GM18520 (cell line): ENCODE results near the gene PIGM.

ENCODE experiments used
- ATAC-seq: cut with Tn5 transposase; IDR thresholded peaks from one replicate; pipeline ENCODE4 v1.9.1; 2021; ENCODE audit not compliant: unreplicated experiment

Gene PIGM

DNA sequence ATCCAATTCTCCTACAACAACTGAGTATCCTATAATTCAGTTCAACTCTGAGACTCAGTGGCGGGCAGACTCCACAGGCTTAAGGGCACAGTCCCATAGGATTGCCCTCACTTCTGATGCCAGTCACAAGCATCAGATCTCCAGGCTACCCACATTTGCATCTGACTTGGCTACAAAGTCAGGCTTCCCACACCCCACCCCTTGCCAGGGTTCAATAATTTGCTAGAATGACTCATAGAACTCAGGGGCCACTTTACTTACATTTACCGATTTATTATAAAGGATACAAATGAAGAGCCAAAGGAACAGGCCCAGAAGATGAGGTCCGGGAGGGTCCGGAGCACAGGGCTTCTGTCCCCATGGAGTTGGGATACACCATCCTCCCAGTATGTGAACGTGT is 41.8 kb downstream of the PIGM start:
- ATAC-seq, result no peak

DNA sequence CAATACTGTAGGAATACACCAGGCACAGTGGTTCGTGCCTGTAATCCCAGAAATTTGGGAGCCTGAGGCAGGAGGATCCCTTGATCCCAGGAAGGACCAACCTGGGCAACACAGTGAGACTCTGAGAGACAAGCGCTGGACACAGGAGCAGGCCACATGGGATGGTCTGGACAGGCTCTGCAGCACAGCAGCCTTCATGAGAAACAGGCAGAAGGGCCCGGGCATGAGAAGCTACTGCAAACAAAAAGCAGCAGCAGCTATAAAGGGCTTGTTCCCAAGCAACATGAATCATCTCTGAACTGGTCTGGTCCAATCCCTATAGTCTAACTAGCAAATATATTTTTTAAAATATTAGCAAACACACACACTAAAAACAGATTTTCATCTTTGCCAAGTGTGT is 42.2 kb downstream of the PIGM start:
- ATAC-seq, result no peak

DNA sequence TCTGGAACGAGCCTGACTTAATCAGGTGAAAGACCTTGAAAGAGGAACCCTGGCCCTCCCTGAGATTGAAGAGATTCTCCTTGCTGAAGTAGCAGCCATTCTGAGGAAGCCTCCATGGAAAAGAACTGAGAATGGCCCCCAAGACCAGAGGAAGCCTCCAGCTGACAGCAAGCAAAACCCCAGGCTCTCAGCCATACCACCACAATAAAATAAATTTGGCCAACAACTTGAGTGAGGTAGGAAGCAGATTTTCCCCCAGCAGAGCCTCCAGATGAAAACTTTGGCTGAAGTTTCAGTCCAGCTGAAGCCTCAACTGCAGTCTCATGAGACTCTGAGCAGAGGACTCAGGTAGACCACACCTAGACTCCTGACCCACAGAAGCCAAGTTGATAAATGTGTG is 43.8 kb downstream of the PIGM start:
- ATAC-seq, result no peak

DNA sequence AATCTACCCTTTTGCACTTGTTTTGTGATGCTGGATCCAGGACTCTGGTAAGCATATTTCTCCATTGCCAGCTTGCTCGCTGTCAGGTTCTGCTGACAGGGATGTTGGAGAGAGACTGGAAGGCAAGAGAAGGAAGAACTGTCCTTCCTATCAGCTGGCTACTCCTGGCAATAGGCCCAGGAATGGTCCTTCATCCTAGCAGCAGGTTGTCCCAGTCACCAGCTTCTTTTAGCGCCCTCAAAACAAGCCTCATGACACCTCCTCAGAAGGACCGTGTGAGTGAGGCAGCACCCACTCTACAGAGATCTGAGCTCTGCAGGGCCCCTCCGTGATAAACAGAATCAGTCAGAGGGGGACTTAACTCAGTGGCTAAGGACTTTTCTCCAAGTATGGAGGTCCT is 44.6 kb downstream of the PIGM start:
- ATAC-seq, result no peak

DNA sequence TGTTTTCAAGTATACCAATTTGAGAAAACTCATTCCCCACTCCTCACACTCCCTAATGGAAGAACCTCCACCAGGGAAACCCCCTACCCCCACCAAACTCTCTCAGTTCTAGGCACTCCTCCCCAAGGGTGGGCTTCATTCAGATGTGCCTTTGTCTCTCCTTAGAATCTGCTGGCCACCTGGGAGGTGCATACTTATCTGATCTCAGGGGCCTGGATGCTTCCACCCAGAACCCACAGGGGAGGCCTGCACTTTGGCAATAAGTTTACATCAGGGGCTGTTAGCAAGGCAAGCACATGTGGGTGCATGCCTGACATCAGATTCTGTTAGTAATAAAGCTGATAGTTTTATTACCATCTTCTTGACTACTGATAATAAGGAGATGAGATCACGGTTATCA is 45.3 kb downstream of the PIGM start:
- ATAC-seq, result no peak

DNA sequence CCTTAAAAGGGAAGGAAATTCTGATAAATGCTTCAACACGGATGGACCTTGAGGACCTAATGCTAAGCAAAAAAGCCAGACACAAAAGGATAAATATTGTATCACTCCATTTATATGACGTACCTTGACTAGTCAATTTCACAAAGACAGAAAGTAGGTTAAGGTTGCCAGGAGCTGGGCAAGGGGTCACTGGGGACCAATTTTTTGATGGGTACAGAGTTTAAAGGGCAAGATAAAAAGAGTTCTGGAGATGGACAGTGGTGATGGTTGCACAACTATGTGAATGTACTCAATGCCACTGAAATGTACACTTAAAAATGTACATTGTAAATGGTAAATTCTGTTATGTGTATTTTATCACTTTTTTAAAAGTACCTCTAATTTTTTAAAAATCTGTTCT is 45.7 kb downstream of the PIGM start:
- no peak for ATAC-seq

DNA sequence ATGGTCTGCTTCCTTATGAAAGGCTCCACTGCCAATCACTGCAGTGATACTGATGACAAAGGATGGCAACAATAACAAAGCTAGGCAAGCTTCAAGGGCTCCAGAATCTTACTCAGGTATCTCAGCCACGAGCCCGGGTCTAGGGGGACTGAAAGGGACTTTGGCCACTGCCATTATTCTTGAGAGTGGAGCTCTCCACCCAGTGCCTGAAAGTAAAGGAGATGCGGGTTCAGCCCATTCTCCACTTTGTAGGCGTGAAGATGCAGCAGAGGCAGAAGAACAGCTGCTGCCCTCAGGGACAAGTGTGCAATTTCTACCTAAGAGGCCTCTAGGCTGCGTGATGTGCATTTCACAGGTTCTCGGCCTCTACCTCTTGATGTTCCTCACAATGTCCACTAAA is 46.3 kb downstream of the PIGM start:
- ATAC-seq, result no peak

DNA sequence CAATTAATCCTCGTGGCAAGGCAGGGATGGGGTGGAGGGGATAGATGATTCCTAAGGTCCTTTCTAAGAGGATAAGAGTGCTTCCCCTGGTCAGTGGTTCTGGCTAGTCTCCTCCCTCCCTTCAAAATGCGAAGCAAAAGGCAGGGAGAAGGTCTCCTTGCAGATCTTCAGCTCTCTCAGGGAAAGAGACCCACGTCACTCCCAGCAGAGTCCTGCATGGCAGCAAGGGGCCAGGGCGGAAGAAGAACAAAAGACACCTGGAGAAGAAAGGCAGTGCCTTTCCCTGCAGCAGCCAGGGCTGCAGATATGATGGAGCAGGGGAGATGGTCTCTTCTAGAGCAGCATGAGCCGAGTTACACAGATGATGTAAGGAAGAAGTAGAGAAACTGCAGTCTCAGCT is 48.1 kb downstream of the PIGM start:
- ATAC-seq, result no peak

DNA sequence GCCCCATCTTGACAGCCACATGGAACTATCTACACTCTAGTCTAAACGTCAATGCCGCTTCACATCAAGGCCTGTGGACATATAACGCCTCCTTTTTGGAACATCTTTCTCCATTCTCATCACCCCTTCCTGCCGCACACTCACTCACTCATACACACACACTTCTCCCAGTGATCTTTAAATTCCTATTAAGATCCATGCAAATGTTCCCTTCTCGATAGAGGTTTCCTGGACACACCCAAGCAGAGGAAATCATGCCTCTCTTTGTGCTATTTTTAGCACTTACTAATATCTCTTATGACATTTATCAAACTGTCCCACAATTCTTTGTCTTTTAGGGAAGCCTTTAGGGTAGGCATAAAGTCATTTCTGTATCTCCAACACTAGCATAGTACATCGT is 49.5 kb downstream of the PIGM start:
- no peak for ATAC-seq

DNA sequence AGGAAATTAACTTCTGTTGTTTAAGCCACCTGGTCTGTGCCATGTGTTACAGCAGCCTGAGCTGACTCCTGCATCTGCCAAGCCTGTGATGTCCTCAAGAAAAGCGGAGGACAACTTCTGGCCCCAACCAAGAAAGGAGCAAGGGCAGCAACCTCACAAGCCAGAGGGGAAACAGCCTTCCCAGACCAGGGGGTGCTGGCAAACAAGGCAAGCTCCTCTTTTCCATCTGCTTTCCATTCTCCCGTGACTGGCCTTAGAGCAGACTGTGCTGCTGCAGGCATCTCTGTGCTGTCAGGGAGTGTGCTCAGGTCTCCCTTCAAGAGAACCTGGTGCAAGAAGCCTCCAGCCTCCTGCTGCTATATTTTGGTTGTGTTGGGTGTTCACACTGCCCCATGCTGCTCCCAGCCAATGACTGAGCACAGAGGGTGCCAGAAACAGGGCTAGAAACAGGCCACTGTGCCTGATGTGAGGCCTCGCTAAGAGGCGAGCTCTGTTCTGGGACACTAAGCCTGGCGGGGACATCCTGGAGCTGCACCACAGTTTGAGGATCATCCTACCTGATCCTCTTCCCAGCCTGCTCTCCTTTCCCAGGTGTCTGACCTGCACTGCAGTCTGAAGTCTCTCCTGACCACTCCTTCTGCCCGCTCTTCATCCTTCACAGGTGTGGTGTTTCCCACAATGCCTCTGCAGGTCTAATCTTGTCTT is 50.3 kb downstream of the PIGM start:
- ATAC-seq, result no peak

DNA sequence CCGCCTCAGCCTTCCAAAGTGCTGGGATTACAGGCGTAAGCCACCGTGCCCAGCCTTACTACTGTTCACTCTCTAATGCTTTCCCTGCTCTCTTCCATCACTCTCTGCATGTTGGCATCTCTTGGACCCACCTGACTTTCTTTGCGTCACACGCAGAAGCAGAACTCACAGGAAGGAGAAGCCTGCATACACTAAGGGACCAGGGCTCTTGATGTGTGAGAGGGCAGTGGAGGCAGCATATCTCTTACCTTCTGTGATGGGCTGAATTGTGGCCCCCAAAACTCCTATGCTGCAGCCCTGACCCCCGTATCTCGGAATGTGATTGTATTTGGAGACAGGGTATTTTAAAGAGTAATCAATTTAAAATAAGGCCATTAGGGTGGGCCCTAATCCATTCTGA is 51.0 kb downstream of the PIGM start:
- ATAC-seq, result no peak

DNA sequence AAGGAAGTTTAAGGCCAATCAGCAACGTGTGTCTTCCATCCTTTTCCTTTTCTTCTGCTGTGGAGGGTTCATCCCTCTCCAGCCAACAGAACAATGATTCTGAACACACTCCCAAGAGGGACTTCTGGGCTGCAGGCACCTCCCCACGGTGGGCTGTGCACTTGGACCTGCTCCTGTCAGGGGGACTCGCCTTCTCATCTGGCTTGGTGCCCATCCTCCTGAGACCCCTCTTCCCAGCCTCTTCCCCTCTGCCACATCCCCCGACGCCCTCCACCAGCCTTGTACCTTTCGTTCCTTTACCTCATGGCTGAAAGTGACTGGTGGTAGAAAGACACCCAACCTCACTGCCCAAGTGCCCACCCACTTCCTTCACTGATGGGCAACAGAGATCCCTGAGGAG is 51.7 kb downstream of the PIGM start:
- no peak for ATAC-seq

DNA sequence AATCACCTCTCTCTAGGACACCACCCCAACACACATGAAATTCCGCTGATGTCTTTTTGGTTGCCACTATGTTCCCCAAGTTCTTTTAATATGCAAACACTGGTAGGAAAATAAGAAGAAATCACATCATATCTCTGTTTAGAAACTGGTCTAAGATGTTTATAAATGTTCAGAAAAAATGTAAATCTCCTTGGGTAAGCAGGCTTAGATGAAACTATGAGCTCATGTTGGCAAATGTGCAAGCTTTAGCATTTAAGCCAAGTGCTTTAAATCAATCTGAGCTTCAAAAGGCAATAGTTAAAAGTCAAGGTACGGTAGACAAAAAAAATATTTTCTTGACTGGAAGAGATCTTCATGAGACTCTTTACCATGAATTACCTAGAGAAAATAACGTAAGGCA is 52.5 kb downstream of the PIGM start:
- ATAC-seq, result no peak

DNA sequence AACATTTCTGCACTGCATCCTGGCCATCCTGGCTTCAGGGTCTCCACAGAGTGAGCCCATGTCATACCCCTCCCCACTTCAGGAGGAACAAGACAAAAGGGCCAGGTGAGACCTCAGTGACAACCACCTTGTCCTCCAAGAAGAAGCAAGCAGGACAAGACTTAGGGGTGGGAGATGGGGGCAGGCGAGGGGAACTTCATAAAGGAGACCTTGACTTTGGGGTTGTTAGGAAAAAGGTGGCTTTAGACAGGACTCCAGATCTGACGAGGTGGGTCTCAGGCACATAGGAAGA is 53.7 kb downstream of the PIGM start:
- ATAC-seq, result no peak

DNA sequence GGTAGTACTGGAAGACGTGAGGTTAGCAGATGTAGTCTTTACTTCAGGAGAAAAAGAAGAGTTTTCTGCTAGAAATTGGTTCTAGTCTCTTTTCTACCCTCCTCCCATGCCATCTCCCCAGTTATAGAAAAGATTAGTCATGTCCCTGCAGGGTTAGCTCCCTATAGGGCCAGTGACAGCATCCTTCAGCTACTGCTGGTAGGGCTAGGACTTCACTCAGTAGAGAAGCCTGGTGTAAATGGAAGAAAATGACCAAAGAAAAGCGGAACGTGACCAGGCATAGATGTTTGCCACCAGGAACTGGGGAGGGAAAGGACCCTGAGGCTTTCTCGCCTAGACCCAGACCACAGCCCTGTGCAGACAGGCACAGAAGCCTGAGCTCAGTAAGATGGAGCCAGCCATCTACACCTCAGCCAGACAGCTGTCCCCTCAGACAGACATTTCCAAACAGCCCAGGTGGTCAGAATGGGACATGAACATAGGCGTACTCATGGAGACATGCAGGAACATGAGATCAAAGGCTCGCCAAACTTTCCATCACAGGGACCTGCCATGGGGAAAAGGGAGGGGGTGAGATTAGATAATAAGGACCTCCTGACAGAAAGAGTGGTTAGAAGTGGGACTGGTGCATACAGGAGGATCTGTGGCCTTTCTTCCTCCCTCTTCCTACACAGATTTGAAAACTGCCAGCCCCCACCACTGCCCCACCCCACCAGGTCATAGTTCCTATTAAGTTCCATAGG is 54.3 kb downstream of the PIGM start:
- ATAC-seq, result no peak
